Liver (tissue), 3 donors: Measurements from ENCODE around the gene MIP.

Experiments used
- CTCF ChIP-seq: fragments of 150-350 bp; IDR thresholded peaks from 2 replicates; pipeline ENCODE4 v1.5.1; 2017; ENCODE audit warnings: improper control_type of control experiment, low read depth, low read length; ENCODE audit not compliant: missing input control
- EGR1 ChIP-seq, 2 donors: IDR thresholded peaks; 2 replicates each; pipeline ENCODE4 v1.6.1; 2016 to 2018; ENCODE audit warnings: antibody characterized with exemption in 2 of 2, low read depth in 2 of 2
- SP1 ChIP-seq: IDR thresholded peaks from 2 replicates; pipeline ENCODE4 v1.6.1; 2018; ENCODE audit warnings: antibody characterized with exemption, mild to moderate bottlenecking
- TAF1 ChIP-seq: conservative IDR thresholded peaks from 2 replicates; pipeline ENCODE4 v1.6.1; 2016; ENCODE audit warnings: antibody characterized with exemption, mild to moderate bottlenecking
- YY1 ChIP-seq: IDR thresholded peaks from 2 replicates; pipeline ENCODE4 v1.6.1; 2016; ENCODE audit warnings: antibody characterized with exemption, mild to moderate bottlenecking
- donor health status: healthy.
- donor health status: healthy.

- TF ChIP-seq SP1: peak; percentile 77
- no peak for TF ChIP-seq CTCF
- TF ChIP-seq TAF1: no peak
- peak; percentile 91 to 98 for TF ChIP-seq EGR1 (IDR thresholded peaks at IDR 0.05; ENCODE audit: low read depth in 2 of 2)
- TF ChIP-seq YY1: peak; percentile 99
Measured at GRCh38 chr12:56468216-56469006, 14.0 kb upstream of the MIP start, which contains the start of gene SPRYD4.
